ENCODE measurements around the gene MRNIP. TPM values are rescaled to one million over a fixed set of nuclear protein-coding genes. Genes with fewer than 3 reads are reported as not detected.

The MRNIP gene
- total RNA-seq, 6 experiments from 2014 or later, result 4.7 to 14.7 (median 9.0) TPM

GRCh38 chr5:179822059-179822432 lies 36.6 kb downstream of the MRNIP start:
- Histone ChIP-seq H3K27ac (peak overlapping the region in 2 of 3 donors; percentile 100), H3K4me1 (peaks cover 0 to 76% (median 32%) of the 10 kb centered on the region in 4 donors), H3K36me3 (peaks cover 0 to 50% (median 28%) of the 10 kb centered on the region in 4 donors), H3K27me3 (no peaks in the 10 kb centered on the region), H3K9me3 (no peaks in the 10 kb centered on the region), H3K4me3 (peak overlapping the region; percentile 97 to 100 (median 100))
- no peak for DNase-seq
- TF ChIP-seq CTCF (IDR thresholded peaks at IDR 0.05), result no peak
- TF ChIP-seq POLR2A (IDR thresholded peaks at IDR 0.05), result no peak
- 17% methylated on average over 3 of the region's 3 CpGs for WGBS (ENCODE audit: insufficient coverage, low coverage, low lambda C conversion rate, missing lambda C conversion rate)
- intact Hi-C loops (cut with DNase I), result no loop called here
- ATAC-seq, result no peak

- Histone ChIP-seq H3K9me3 (no peaks in the 10 kb centered on the region), H3K4me1 (peaks cover 0 to 75% (median 29%) of the 10 kb centered on the region in 4 donors), H3K4me3 (peak overlapping the region; percentile 97 to 100 (median 100)), H3K36me3 (peaks cover 0 to 44% (median 23%) of the 10 kb centered on the region in 4 donors), H3K27me3 (no peaks in the 10 kb centered on the region), H3K27ac (peak overlapping the region; percentile 100)
- DNase-seq, result peak; percentile 97 to 99 (median 98)
- intact Hi-C loops (cut with DNase I), result no loop called here
- ATAC-seq, result peak; percentile 46 to 77 (median 63)
- 1% methylated on average over 19 of the region's 54 CpGs for WGBS (ENCODE audit: insufficient coverage, low coverage, low lambda C conversion rate, missing lambda C conversion rate)
- TF ChIP-seq CTCF (IDR thresholded peaks at IDR 0.05) (peak in 1 of 4 donors; percentile 7), POLR2A (IDR thresholded peaks at IDR 0.05) (peak; percentile 81)
Measured at GRCh38 chr5:179821298-179822058, 37.1 kb downstream of the MRNIP start.

- Histone ChIP-seq H3K4me1 (peaks cover 0 to 71% (median 25%) of the 10 kb centered on the region in 4 donors), H3K27me3 (no peaks in the 10 kb centered on the region), H3K9me3 (no peaks in the 10 kb centered on the region), H3K27ac (peak within 1 kb of the TSS; percentile 100), H3K36me3 (peaks cover 0 to 36% (median 19%) of the 10 kb centered on the region in 4 donors), H3K4me3 (peak within 1 kb of the TSS; percentile 97 to 100 (median 100))
- WGBS (ENCODE audit: insufficient coverage, low coverage, low lambda C conversion rate, missing lambda C conversion rate), result 0% methylated on average over 7 of the region's 81 CpGs
- ATAC-seq (peak; percentile 55 to 69 (median 62)), DNase-seq (peak; percentile 91)
- TF ChIP-seq POLR2A (IDR thresholded peaks at IDR 0.05) (peak; percentile 99), CTCF (IDR thresholded peaks at IDR 0.05) (no peak)
- intact Hi-C loops (cut with DNase I), result no loop called here
Measured at GRCh38 chr5:179820483-179821297, 37.9 kb downstream of the MRNIP start, which contains the start of gene SQSTM1. Gene SQSTM1, plus strand, starts transcription at chr5:179820905. Its CDS starts 32 bp downstream, at chr5:179820937.

GRCh38 chr5:179820127-179820482 lies 38.5 kb downstream of the MRNIP start:
- ATAC-seq (peak in 2 of 4 donors; percentile 0), DNase-seq (no peak)
- WGBS (ENCODE audit: insufficient coverage, low coverage, low lambda C conversion rate, missing lambda C conversion rate), result 15% methylated on average over 8 of the region's 12 CpGs
- intact Hi-C loops (cut with DNase I), result no loop called here
- TF ChIP-seq POLR2A (IDR thresholded peaks at IDR 0.05) (no peak), CTCF (IDR thresholded peaks at IDR 0.05) (no peak)
- H3K4me3 ChIP-seq, result peak overlapping the region; percentile 97 to 100 (median 100)
- H3K4me1 ChIP-seq, result peaks cover 0 to 65% (median 22%) of the 10 kb centered on the region in 4 donors
- H3K27me3 ChIP-seq, result no peaks in the 10 kb centered on the region
- peaks cover 0 to 30% (median 15%) of the 10 kb centered on the region in 4 donors for H3K36me3 ChIP-seq
- peak overlapping the region; percentile 100 for H3K27ac ChIP-seq
- no peaks in the 10 kb centered on the region for H3K9me3 ChIP-seq
